Measurements from ENCODE around the gene TMEM234. TPM values are rescaled to one million over a fixed set of nuclear protein-coding genes. Genes with fewer than 3 reads are reported as not detected.

TMEM234 gene
- total RNA-seq, 2 donors from 2014 or later, result 35.1 to 35.5 TPM

GRCh38 chr1:32199043-32199716, 23.0 kb downstream of the TMEM234 start:
- Mint-ChIP-seq H3K27ac (peak overlapping the region; percentile 26), H3K27me3 (ENCODE audit: insufficient read depth) (peaks cover 3% of the 10 kb centered on the region), H3K9me3 (no peaks in the 10 kb centered on the region), H3K4me1 (peaks cover 17% of the 10 kb centered on the region), H3K36me3 (ENCODE audit: low read depth) (peaks cover 33% of the 10 kb centered on the region), H3K4me3 (no peak overlapping the region)
- H3K9me3 ChIP-seq (ENCODE audit: control insufficient read depth, low read length), result no peaks in the 10 kb centered on the region
- no peaks in the 10 kb centered on the region for H3K4me1 ChIP-seq (ENCODE audit: control insufficient read depth, insufficient read depth, low read length)
- DNase-seq, result no peak
- H3K27ac ChIP-seq (ENCODE audit: low read depth, low read length), result no peak overlapping the region
- H3K9ac ChIP-seq (ENCODE audit: extremely low read depth, low read length, poor library complexity, severe bottlenecking), result no peak overlapping the region
- H3K27me3 ChIP-seq (ENCODE audit: control insufficient read depth, insufficient read depth, low read length, poor library complexity, severe bottlenecking), result no peaks in the 10 kb centered on the region
- WGBS, 2 experiments (ENCODE audit: insufficient coverage in 1 of 2, insufficient read length in 1 of 2), result 81 to 83% methylated on average over 3 to 4 of the region's 4 CpGs
- H3K36me3 ChIP-seq (ENCODE audit: control insufficient read depth, insufficient read depth, low read length), result peaks cover 43% of the 10 kb centered on the region
- no peak overlapping the region for H3K4me3 ChIP-seq (ENCODE audit: low read length)
- no peak for TF ChIP-seq CTCF (conservative IDR thresholded peaks at IDR 0.05)

- Mint-ChIP-seq H3K9me3 (no peaks in the 10 kb centered on the region), H3K36me3 (ENCODE audit: low read depth) (peaks cover 40% of the 10 kb centered on the region), H3K27ac (no peak overlapping the region), H3K4me3 (no peak overlapping the region), H3K27me3 (ENCODE audit: insufficient read depth) (peaks cover 1% of the 10 kb centered on the region), H3K4me1 (peaks cover 17% of the 10 kb centered on the region)
- Histone ChIP-seq H3K27me3 (ENCODE audit: control insufficient read depth, insufficient read depth, low read length, poor library complexity, severe bottlenecking) (no peaks in the 10 kb centered on the region), H3K36me3 (ENCODE audit: control insufficient read depth, insufficient read depth, low read length) (peaks cover 49% of the 10 kb centered on the region), H3K27ac (ENCODE audit: low read depth, low read length) (peak overlapping the region; percentile 57), H3K4me3 (ENCODE audit: low read length) (no peak overlapping the region), H3K9me3 (ENCODE audit: control insufficient read depth, low read length) (no peaks in the 10 kb centered on the region), H3K9ac (ENCODE audit: extremely low read depth, low read length, poor library complexity, severe bottlenecking) (no peak overlapping the region), H3K4me1 (ENCODE audit: control insufficient read depth, insufficient read depth, low read length) (no peaks in the 10 kb centered on the region)
- no peak for TF ChIP-seq CTCF (conservative IDR thresholded peaks at IDR 0.05)
- DNase-seq, result no peak
- 88 to 91% methylated on average over 2 to 3 of the region's 3 CpGs for WGBS, 2 experiments (ENCODE audit: insufficient coverage in 1 of 2, insufficient read length in 1 of 2)
Observed at GRCh38 chr1:32198237-32199042, 23.7 kb downstream of the TMEM234 start.

GRCh38 chr1:32197837-32198236, 24.3 kb downstream of the TMEM234 start:
- TF ChIP-seq CTCF (conservative IDR thresholded peaks at IDR 0.05), result no peak
- Histone ChIP-seq H3K4me1 (ENCODE audit: control insufficient read depth, insufficient read depth, low read length) (no peaks in the 10 kb centered on the region), H3K9ac (ENCODE audit: extremely low read depth, low read length, poor library complexity, severe bottlenecking) (no peak overlapping the region), H3K4me3 (ENCODE audit: low read length) (no peak overlapping the region), H3K36me3 (ENCODE audit: control insufficient read depth, insufficient read depth, low read length) (peaks cover 55% of the 10 kb centered on the region), H3K27me3 (ENCODE audit: control insufficient read depth, insufficient read depth, low read length, poor library complexity, severe bottlenecking) (no peaks in the 10 kb centered on the region), H3K27ac (ENCODE audit: low read depth, low read length) (peak overlapping the region; percentile 57), H3K9me3 (ENCODE audit: control insufficient read depth, low read length) (no peaks in the 10 kb centered on the region)
- H3K4me3 Mint-ChIP-seq, result no peak overlapping the region
- H3K4me1 Mint-ChIP-seq, result peaks cover 17% of the 10 kb centered on the region
- no peak overlapping the region for H3K27ac Mint-ChIP-seq
- peaks cover 45% of the 10 kb centered on the region for H3K36me3 Mint-ChIP-seq (ENCODE audit: low read depth)
- no peaks in the 10 kb centered on the region for H3K9me3 Mint-ChIP-seq
- no peaks in the 10 kb centered on the region for H3K27me3 Mint-ChIP-seq (ENCODE audit: insufficient read depth)
- 90 to 100% methylated on average over 1 to 6 of the region's 6 CpGs for WGBS, 2 experiments (ENCODE audit: insufficient coverage in 1 of 2, insufficient read length in 1 of 2)
- no peak for DNase-seq

Measured in endodermal cell (in vitro differentiated cells).